Panc1 (cell line): ENCODE measurements around the gene DDAH1. TPM values are rescaled to one million over a fixed set of nuclear protein-coding genes. Genes with fewer than 3 reads are reported as not detected.

Experiments
- ATAC-seq: fragments of 200-7000 bp; cut with Tn5 transposase; 2 replicates; pipeline ENCODE4 v1.9.1; 2020; ENCODE audit warnings: mild to moderate bottlenecking, moderate library complexity
- BruUV-seq: library from RNA; stranded (reverse); fragments of 400-500 nt; replicated peaks from 2 replicates; lab custom pipeline; 2021; lab: Mats Ljungman, UMichigan
- CTCF ChIA-PET: fragments of 300-600 bp; sonication (Branson Sonifier 250); formaldehyde crosslinking; loops from one replicate; lab custom pipeline; 2022; ENCODE audit warnings: antibody characterized with exemption; lab: Charles Lee
- POLR2A ChIA-PET: fragments of 300-600 bp; sonication (Branson Sonifier 250); formaldehyde crosslinking; loops from one replicate; lab custom pipeline; 2022; ENCODE audit warnings: antibody characterized with exemption; lab: Charles Lee
- DNase-seq: peaks from one replicate; pipeline ENCODE4 v3.0.0-alpha.2; 2010; ENCODE audit warnings: low read depth, low spot score
- H3K27ac ChIP-seq: 2 replicates; pipeline ENCODE4 v1.5.1; 2011; ENCODE audit warnings: mild to moderate bottlenecking, low read length, inconsistent platforms
- H3K27me3 ChIP-seq: fragments of 200-500 bp; sonication (Bioruptor generic); 2 replicates; pipeline ENCODE4 v1.6.0; 2014; ENCODE audit warnings: low read length, inconsistent platforms; ENCODE audit not compliant: control insufficient read depth, insufficient read depth
- H3K36me3 ChIP-seq: fragments of 200-500 bp; sonication (Bioruptor generic); 2 replicates; pipeline ENCODE4 v1.5.1; 2014; ENCODE audit warnings: inconsistent platforms, mild to moderate bottlenecking, low read length, moderate library complexity; ENCODE audit not compliant: control insufficient read depth, insufficient read depth
- H3K4me1 ChIP-seq: 2 replicates; pipeline ENCODE4 v1.5.1; 2011; ENCODE audit warnings: inconsistent platforms, mild to moderate bottlenecking, low read length, moderate library complexity; ENCODE audit not compliant: control insufficient read depth, insufficient read depth
- H3K4me3 ChIP-seq, 2 experiments: 2 replicates each; pipeline ENCODE4 v1.5.1; 2011 to 2012; ENCODE audit warnings: low read depth in 2 of 2, low read length in 2 of 2, mild to moderate bottlenecking in 2 of 2, inconsistent platforms in 1 of 2, moderate library complexity in 1 of 2
- H3K9me3 ChIP-seq: fragments of 200-500 bp; sonication (Bioruptor generic); 2 replicates; pipeline ENCODE4 v1.5.1; 2014; ENCODE audit warnings: low read depth, mild to moderate bottlenecking, inconsistent platforms, low read length, moderate library complexity; ENCODE audit not compliant: control insufficient read depth, insufficient read depth
- CTCF ChIP-seq: fragments of 450-650 bp; IDR thresholded peaks from 2 replicates; pipeline ENCODE4 v1.5.1; 2017; ENCODE audit warnings: mild to moderate bottlenecking
- POLR2AphosphoS5 ChIP-seq: IDR thresholded peaks from 2 replicates; pipeline ENCODE4 v1.6.1; 2012; ENCODE audit warnings: mild to moderate bottlenecking, low read depth, low read length, moderate library complexity
- REST ChIP-seq, 2 experiments: IDR thresholded peaks; 2 replicates each; pipeline ENCODE4 v1.6.1; 2011 to 2012; ENCODE audit warnings: low read depth in 2 of 2, control low read depth in 1 of 2, low read length in 1 of 2, mild to moderate bottlenecking in 1 of 2, moderate library complexity in 1 of 2; ENCODE audit not compliant: insufficient read depth in 1 of 2
- SIN3A ChIP-seq: IDR thresholded peaks from 2 replicates; pipeline ENCODE4 v1.6.1; 2012; ENCODE audit warnings: low read depth, mild to moderate bottlenecking, low read length, moderate library complexity, borderline replicate concordance; ENCODE audit not compliant: insufficient read depth
- TCF7L2 ChIP-seq: IDR thresholded peaks from 2 replicates; pipeline ENCODE4 v1.6.1; 2011; ENCODE audit warnings: mild to moderate bottlenecking, low read depth, low read length, inconsistent platforms
- in situ Hi-C: cut with HindIII; loops from 2 replicates; pipeline ENCODE4 v1.10.0; 2016; ENCODE audit warnings: low sequenced_read_pairs, low pct_unique_long_range_greater_than_20kb
- intact Hi-C: fragments of 100-400 bp; cut with micrococcal nuclease; formaldehyde crosslinking; loops from one replicate; pipeline ENCODE4 v1.10.0; 2022; ENCODE audit not compliant: unreplicated experiment
- total RNA-seq: library from RNA; stranded (reverse); gene quantifications from one replicate; pipeline ENCODE4 v1.2.1, GENCODE V29; 2021; ENCODE audit not compliant: unreplicated experiment

Gene DDAH1
- total RNA-seq, 1 experiment from 2014 or later, result 85.4 TPM

GRCh38 chr1:85417876-85418275 lies 47.1 kb downstream of the DDAH1 start:
- Histone ChIP-seq H3K4me3 (no peak overlapping the region), H3K27me3 (no peaks in the 10 kb centered on the region), H3K36me3 (no peaks in the 10 kb centered on the region), H3K9me3 (no peaks in the 10 kb centered on the region), H3K27ac (no peak overlapping the region), H3K4me1 (peaks cover 10% of the 10 kb centered on the region; the same call in 1 of the 2 replicates)
- TF ChIP-seq SIN3A (no peak), TCF7L2 (no peak), REST (IDR thresholded peaks at IDR 0.05; ENCODE audit: insufficient read depth in 1 of 2, low read depth in 2 of 2, low read length in 1 of 2) (no peak)
- DNase-seq (no peak), ATAC-seq (no peak)
- in situ Hi-C loops, result no loop called here
- ChIA-PET POLR2A (no interaction called here), CTCF (no interaction called here)
- intact Hi-C loops, result no loop called here
- BruUV-seq, result no TSS peak

GRCh38 chr1:85417017-85417416 lies 47.9 kb downstream of the DDAH1 start:
- BruUV-seq, result no TSS peak
- no peak overlapping the region for H3K4me3 ChIP-seq
- ChIA-PET POLR2A (no interaction called here), CTCF (no interaction called here)
- DNase-seq (no peak), ATAC-seq (peak; percentile 77)
- intact Hi-C loops, result no loop called here
- TF ChIP-seq SIN3A, result no peak
- TF ChIP-seq TCF7L2, result no peak
- TF ChIP-seq REST (IDR thresholded peaks at IDR 0.05; ENCODE audit: insufficient read depth in 1 of 2, low read depth in 2 of 2, low read length in 1 of 2), result no peak
- TF ChIP-seq POLR2AphosphoS5, result no peak
- TF ChIP-seq CTCF, result peak; percentile 33; the same call in 1 of the 2 replicates
- H3K36me3 ChIP-seq, result no peaks in the 10 kb centered on the region
- H3K27me3 ChIP-seq, result no peaks in the 10 kb centered on the region
- peaks cover 10% of the 10 kb centered on the region; the same call in 1 of the 2 replicates for H3K4me1 ChIP-seq
- in situ Hi-C loops, result no loop called here
- H3K27ac ChIP-seq, result no peak overlapping the region
- no peaks in the 10 kb centered on the region for H3K9me3 ChIP-seq
